Uterus (tissue), 2 donors: Measurements from ENCODE around the gene HNRNPUL1.

Experiments used
- CTCF ChIP-seq, 4 experiments: fragments of 200-600 bp in 2 of 4; fragments of 450-650 bp in 2 of 4; sonication (generic) in 2 of 4; IDR thresholded peaks; one replicate each; pipeline ENCODE4 v1.5.1; 2016 to 2019; ENCODE audit warnings: antibody characterized with exemption in 4 of 4, mild to moderate bottlenecking in 2 of 4, moderate library complexity in 1 of 4
- POLR2A ChIP-seq, 2 donors: fragments of 450-650 bp; IDR thresholded peaks; one replicate each; pipeline ENCODE4 v1.6.1; 2016; ENCODE audit warnings: antibody characterized with exemption in 2 of 2, mild to moderate bottlenecking in 1 of 2, moderate library complexity in 1 of 2

GRCh38 chr19:41239961-41240574, 24.1 kb upstream of the HNRNPUL1 start:
- TF ChIP-seq CTCF (IDR thresholded peaks at IDR 0.05): no peak
- TF ChIP-seq POLR2A (IDR thresholded peaks at IDR 0.05): no peak
